NCI-H1694 (cell line): ENCODE data around the gene OR2F1.

ENCODE experiments used
- DNase-seq: peaks from one replicate; lab custom pipeline; 2025; lab: John Stamatoyannopoulos, UW

OR2F1 gene, protein sequence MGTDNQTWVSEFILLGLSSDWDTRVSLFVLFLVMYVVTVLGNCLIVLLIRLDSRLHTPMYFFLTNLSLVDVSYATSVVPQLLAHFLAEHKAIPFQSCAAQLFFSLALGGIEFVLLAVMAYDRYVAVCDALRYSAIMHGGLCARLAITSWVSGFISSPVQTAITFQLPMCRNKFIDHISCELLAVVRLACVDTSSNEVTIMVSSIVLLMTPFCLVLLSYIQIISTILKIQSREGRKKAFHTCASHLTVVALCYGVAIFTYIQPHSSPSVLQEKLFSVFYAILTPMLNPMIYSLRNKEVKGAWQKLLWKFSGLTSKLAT

DNA sequence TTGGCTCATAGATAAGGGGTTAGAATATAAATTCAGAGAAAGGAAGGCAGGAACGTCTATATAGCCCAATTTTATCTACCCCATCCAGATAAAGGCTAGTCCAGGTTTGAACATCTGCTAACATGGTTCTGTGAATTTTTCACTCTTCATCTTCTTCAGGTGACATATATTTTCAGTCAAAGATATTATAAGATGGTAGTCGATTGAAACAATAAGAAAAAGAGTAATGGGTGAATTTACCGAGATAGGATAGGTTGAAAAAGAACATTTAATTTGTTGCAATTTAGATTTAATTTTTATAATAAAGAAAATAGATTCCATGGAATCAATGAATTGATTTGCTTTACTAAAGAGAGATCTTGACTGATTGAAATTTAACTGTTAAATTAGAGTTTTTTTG, at the start of gene OR2F1:
TSS of gene OR2F1 (plus strand) at position 301 of the 400 bp plus-strand sequence. CDS start 5,127 bp downstream, outside the sequence.
- no peak for DNase-seq

DNA sequence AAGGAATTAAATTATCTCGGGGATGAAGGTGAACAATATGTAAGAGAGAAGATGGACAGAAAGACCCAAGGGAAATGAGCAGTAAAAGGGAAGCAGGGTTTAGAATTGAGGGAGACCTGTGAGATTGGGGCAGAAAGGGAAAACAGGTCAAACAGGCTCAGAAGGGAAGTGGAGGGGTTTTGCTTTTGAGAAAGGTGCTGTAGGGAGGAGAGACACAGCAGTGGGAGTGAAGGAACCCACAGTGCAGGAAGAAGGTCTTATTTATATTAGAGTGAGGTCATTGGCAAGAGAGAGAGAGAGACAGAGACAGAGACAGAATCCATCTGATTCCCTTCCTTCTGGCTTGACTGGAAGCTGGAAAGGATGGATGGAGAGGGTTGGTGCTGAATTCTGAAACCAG, 49.1 kb upstream of the OR2F1 start:
- no peak for DNase-seq

DNA sequence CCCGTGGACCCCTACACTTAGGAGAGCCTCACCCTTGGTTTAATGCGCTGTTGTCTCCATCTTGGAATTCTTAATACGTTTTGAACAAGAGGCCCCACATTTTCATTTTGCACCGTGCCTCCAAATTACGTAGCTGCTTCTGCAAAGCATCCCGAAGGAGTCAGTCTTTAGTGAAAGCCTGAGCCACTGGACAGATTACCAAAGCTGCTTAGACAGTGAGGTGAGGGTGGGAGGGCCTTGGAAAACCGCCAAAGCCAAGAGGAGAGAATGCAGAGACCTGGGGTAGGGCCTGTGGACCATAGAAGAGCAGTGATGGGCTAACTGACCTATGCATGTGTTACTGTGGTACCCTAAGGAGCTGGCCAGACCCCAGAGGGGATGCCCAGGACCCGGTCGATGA, 48.5 kb upstream of the OR2F1 start:
- DNase-seq, result no peak

DNA sequence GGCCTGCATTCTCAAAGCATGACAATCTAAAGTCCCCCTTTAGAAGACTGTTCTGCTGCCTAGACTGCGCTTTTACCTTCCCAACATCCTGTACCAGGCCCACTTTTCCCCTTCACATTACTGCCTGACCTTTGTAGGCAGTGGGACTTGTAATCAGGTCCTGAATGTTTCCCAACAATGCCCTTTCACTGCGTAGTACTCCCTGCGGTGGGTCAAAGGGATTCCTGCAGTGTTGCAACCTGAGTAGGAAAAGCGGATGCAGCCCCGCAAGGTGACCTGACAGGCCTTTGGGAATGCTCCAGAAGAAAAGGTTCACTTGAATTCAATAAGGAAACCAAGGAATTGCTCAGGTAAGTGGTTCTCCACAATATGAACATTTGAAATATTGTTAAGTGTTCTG, 47.7 kb upstream of the OR2F1 start:
- DNase-seq, result no peak

DNA sequence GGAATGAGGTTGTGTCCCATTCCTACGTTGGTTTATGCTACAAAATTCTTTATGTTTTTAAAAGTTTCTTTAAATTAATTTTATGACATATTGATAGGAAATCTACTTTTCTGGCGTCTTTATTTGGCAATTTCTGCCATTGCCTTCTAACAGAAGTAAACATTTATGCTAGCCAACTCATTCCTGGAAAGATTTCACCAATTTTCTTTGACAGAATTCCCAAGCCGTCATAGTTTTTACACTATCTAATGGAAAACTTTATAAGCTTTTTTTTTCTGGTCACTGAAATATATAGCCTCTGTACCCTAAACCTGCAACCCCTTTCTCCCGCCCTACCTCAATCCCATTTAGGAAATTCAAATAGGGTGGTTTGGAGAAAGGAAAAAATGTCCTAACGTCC, 46.5 kb upstream of the OR2F1 start:
- DNase-seq, result no peak

DNA sequence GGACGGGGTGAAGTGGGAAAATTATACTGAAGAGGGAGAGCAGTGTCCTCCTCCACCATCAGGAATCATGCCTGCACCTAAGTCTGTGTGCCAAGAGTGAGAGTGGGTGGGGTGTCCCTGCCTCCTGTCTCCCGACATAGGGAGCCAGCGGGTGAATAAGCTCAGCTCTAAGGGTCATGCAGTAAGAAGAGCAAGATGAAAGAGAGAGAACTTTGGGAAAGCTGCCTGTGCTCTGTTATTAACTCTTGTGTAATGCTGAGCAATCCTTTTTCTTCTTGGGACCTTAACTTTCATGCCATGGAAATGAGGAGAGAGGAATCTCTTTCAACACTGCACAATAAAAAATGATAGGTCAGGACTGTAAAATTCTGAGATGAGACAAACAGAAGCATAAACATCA, 44.8 kb upstream of the OR2F1 start:
- DNase-seq, result no peak

DNA sequence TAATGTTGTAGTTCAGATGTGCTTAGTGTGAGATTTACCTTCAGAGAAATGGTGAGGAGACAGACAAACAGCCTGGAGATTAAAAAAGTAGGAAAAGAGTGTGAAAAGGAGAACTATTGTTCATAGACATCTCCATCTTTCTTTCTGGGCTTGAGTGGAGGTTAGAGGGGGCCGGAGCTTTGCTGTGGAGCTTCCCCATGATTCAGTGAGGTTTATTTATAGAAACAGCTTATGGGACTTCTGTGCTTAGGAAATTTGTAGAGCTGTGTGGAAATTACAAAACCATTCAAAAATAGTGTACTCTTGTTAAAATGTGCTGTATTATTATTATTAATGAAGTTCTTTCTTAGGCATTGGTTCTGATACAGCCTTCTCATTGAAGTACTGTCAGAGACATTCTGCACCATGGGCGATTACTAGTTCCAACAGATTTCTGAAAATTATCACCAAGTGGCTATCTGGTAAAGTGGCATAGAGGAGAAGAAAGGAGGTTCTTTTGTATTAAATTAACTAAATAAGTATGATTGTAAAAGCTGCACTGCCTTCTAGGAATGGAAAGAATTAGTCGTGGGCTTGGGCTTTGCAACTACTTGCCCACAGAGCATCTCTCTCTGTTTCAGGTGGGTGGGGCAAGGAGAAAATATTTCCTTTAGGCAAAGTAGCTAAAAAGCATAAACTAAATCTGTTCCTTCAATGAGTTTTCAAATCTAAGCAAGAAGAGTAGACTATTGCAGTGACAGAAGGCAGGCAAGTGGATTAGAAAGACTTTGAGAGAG, 44.0 kb upstream of the OR2F1 start:
- DNase-seq, result no peak

DNA sequence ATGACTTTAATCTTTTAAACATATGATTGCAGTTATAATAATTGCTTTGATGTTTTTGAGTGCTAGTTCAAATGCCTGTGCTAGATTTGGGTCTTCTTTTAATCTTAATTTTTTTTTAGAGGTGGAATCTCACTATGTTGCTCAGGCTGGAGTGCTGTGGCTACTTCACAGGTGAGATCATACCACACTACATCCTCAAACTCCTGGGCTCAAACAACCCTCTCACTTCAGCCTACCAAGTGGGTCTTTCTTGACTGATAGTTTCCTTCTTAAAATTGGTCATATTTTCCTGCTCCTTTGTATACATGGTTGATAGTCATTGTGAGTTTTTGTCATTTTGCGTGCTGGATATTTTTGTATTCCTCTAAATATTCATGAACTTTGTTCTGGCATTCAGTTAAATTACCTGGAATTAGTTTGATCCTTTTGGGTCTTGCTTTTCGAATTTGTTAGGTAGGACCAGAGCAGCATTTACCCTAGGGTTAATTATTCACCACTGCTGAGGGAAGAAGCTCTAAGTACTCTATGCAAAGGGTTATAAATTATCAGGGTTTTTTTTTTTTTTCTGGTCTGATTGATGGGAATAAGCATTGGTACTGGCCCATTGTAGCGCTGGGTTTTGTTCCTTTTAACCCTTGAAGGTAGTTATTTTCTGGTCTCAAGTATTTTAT, 40.6 kb upstream of the OR2F1 start:
- DNase-seq, result no peak

DNA sequence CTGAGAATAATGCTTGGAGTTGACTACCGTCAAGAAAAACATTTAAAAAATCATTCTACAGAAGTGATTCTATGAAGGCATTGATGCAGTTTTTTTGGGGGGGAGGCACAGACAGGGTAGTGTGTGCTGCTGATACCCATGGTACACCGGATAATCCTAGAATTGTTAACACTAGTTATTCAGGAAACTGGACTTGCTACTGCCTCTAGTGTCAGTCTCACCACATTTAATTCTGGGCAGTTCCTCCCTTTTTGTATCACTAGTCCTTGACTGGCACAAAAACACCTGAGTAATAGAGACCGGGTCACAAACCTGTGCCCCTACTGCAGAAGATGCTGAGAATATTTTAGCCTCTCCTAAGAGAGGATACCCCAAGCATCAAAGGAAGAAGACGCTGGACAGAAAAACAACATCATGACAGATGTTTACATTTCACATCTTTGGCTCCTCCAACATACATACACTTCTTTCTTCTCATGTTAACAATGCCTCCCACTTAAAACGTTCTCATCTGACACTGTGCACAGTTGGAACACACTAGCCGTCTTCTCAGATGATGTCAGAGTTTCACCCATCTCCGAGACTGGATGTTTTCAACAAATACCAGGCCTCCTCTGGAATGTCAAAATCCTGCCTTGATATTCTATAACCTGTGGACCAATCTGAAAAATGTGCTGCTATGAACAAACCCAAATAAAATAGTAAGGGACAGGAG, 39.5 kb upstream of the OR2F1 start:
- DNase-seq, result no peak

DNA sequence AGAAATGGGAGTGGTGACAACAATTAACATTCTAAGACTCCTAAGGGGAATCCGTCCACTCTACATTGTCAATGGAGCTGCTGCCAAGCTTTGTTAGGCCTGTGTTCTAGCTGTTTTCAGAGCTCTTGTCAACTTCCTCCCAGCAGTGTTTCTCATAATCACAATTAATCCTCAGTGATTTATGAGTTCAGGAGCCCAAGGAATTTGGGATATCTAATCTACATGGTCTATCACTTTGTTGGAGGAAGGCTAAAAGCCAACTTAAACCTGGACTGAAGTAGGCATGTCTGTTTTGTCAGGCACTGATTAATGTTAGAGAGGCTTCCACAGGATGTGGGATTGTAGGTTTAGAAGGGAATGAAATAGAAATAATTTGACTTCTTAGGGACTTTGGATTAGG, 29.8 kb upstream of the OR2F1 start:
- DNase-seq, result no peak

DNA sequence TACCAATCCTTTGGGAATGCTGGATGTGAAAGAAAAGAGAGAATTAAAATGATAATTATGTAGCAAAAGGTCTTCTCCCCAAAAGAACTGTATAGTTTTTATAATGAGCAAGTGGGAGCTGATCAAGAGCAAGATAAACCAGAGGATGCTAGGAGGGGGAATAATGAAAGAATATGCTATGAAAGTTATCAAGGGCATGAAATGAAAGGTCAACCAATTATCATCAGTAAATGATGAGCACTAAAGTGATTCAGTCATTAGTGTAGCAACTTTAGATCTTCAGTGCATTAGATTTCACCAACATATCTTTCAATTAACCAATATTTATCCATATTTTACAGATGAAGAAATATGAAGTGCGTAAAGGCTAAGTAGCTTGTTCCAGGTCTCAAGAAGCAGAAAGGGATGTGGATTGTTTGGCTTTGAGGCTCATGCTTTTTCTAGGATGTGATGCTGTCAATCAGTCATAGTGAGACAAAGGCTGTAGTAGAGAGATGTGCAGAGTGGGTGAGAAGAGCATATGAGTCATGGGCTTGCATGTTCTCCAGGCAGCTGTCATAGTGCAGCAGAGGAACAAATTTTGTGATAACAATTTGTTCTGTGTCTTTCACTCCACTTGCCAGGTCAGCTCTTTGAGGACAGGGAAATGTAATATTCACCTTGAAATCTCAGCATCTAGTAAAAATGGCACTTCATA, 25.3 kb upstream of the OR2F1 start:
- no peak for DNase-seq

DNA sequence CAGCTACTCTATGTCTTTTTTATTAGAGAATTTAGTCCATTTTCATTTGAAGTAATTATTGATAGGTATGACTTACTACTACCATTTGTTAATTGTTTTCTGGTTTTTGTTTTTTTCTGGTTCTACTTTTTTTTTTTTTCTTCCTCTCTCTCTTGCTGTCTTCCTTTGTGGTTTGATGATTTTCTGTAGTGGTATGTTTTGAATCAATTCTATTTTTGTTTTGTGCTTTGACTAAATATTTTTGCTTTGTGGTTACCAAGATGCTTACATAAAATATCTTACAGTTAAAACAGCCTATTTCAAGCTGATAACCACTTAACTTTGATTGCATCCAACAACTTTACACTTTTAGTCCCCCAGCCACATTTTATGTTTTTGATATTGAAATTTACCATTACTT, 22.9 kb upstream of the OR2F1 start:
- no peak for DNase-seq

DNA sequence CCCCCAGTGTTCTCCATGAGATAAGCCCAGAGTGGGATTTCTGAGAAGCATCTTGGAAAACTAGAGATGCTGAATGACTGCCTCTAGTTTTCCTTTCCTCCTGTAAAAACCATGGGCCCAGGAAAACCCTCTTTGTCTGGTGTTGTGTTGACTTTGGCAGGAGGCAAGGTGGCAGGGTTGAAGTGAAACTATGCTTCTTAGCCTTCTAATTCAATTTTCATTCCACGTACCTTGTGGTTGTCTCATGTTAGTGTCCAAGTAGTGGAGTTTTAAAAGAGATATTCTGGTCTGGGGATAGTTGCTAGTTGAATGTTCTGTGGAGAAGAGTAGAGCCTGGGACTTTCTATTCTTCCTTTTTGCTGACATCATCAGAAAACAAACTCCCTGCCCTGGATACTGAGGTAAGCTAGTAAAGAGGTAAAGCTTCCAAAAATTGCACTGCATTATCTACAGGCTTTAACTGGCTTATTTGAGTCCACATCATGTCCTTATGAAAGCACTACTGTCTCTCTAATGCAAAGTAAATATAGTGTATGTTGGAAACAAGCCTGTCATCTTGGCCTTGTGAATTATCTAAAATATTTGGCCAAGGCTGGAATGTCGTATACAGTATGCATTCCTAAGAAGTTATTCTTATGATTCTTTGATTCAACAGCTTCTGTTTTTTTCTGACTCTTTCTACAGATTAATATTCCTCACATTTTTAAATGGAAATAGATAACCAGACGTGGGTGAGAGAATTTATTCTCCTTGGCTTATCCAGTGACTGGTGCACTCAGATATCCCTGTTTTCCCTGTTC, 19.9 kb upstream of the OR2F1 start, which contains the start of gene OR2F2:
TSS of gene OR2F2 (plus strand) at position 708 of the 800 bp plus-strand sequence. CDS start at position 708, 0 bp downstream.
- DNase-seq, result no peak

DNA sequence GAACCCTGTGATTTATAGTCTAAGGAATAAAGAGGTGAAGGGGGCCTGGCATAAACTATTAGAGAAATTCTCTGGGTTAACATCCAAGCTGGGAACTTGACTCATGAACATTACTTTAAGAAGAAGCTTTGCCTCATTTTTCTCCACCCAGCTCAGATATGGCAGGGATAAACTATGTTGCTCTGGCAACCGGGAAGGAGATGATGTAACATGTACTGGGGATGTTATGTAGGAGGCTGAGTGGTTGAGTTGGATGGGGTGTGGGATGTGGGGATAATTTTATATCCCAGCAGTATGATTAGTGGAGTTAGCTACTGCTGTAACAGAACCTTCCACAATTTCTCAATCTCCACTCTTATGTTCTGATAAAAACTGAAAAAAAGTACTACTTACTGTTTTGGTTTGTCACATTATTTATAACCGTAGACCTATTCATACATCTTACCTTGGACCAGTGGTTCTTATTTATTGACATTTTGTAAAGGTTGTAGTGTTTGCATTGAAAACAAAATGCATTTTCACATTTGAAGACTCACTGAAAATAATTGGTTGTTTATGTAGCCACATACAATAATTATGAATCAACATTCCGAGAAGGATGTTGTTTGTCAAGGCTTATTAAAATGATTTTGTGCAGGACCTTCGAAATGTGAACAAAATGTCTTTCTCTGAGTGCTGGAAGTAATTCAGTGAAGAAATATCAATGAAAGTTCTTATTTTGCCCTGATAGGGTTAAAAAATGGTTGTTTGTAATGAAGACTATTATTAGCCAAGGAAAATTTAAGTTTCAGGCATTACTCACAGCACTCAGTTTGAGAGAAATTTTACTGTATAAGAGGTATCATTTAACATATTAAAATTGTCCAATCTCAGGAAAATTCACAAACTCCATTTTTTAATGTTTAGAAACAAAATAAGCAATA, 18.3 kb upstream of the OR2F1 start:
- DNase-seq, result no peak

DNA sequence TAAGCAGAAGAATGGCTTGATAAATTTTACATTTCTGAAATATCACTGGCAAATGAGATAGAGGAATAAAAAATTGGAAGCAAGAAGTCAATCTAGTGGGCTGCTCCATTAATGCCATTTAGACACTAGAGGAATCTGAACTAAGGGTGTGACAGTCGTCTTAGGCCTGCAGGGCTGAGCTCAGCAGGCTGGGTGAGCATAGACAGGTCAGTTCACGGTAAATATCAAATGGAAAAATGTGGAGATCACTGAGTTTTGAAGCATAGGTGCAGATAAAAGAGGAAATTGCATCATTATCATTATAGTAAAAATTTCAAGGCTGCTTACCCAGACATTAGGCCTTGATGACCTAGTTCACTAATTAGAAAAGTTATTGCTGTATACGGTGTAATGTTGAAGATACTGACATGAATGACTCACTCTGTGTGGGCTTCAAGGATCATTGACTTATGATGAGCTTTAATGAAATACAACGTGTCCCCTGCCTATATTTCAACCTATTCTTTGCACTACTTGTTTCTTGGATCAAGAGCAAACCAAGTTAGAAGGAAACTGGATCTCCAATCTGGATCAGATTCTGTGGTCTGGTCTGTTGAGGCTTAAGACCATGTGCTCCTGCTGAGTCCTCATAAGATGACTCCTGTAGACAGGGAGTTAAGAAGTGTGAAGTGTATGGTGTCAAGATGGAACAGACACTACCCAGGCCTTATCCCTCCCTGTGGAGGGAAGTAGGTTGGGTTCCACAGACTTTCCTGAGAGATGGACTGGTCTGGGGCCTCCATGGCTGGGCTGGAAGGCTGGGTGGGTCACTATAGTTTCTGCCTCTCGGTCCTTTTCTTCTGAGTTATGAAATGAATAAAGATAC, 16.0 kb upstream of the OR2F1 start:
- no peak for DNase-seq

DNA sequence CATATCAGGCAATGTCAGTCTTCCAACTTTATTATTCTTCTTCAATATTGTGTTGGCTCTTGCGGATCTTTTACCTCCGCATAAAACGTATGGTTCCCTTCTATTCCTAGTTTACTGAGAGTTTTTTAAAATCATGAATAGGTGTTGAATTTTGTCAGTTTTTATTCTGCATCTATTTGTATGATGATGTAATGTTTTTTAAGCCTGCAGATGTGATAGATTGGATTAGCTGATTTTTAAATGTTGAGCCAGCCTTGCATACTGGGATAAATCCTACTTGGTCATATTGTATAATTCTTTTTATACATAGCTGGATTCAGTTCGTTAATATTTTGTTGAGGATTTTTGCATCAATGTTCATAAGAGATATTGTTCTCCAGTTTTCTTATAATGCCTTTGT, 9.2 kb upstream of the OR2F1 start:
- DNase-seq, result no peak

DNA sequence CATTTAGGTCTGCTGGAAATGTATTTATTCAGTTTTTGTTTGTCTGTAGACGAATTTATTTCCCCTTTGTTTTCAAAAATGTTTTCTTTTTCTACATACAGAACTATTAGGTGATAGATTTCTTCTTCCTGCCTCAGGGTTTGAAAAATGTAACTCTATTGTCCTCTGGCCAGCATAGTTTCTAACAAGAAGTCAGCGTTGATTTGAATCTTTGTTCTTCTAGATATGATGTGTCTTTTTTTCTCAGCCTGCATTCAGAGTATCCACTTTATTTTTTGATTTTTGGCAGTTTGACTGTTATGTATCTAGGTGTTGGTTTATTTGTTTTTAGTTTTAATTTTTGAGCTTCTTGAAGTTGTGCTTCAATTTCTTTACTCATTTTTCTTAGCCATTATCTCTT, 7.5 kb upstream of the OR2F1 start:
- DNase-seq, result no peak

DNA sequence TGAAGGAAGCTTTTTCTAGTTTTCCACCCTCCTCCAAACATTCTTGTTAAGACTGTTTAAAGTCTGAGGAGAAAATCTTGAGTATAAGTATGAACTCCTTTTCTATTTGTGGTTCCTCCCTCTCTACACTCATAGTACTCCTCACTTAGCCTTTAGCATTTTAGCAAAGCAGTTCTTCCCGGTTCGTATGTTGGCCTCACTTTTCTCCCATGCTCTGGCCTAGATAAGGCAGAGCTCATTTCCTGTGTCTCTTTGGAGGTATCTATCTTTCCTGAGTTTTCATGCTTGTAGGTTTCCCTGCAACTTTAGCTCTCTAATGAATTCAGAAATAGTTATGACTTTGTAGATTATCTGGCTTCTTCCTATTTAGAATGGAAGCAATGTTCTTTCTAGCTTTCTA, 5.9 kb upstream of the OR2F1 start:
- no peak for DNase-seq

DNA sequence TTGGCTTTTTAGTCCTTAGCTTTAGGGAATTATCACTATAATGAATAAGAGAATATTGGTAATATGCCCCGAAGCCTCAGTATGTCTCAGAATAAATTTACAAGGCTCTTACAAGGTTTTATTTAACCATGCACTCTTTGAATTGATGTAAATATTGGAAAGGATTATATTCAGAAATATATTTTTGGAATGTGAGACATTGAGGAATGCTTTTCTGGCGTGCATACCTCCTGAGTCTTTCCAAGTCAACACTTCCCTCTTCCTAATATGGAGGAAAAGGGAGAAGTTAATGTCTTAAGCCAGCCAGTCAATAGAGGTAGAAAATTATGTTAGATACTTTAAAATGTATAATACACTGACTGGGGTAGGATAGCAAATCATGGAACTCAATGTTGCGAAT, 1.2 kb upstream of the OR2F1 start:
- DNase-seq, result no peak
